Medulla oblongata (tissue), 1 donor: ENCODE data around the gene METTL3.
A peak's percentile ranks its signal among the peaks of the same experiment; 100 is the strongest.

Source experiments
- DNase-seq: peaks from one replicate; pipeline ENCODE4 v3.0.0-alpha.2; 2015; ENCODE audit errors: extremely low spot score

The METTL3 gene

DNA sequence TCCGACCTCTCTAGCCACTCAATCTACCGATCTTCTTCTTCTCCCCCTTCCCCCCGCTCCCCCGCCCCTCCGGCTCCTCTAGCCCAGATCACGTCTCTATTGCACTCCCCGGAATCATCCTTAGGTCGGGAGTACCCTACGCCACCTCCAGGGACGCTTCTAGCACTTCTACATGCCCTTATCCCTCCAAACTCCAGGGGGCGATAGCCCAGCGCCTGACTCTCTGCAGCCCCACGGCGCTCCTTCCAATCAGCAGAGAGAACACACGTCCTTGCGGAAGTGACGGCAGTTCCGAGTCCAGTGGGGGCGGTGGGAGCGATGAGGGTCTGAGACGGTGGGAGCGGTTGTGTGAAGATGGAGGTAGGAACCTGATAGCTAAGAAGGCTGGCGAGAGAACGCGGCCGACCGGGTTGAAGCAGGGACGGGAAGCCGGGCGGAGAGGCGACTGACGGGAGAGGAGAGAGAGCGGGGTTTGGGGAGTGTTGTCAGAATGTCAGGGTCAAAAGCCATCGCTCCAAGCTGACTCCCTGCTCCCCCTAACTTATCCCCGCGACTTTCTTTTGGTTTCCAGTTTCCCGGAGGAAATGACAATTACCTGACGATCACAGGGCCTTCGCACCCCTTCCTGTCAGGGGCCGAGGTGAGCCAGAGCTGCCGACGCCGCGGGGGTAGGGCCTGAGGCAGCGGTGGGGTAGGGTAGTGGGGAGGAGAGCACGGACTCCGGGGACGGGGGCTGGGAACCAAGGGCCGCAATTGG lies 34.0 kb downstream of the METTL3 start, which contains the start of the genes RAB2B and TOX4:
Gene RAB2B, minus strand, starts transcription at position 35 of the 757 bp plus-strand sequence. CDS start 87 bp downstream, outside the sequence.
Gene TOX4, plus strand, starts transcription at position 271 of the 757 bp plus-strand sequence. Its CDS starts 84 bp downstream, at position 355.
- peak; percentile 100 for DNase-seq

DNA sequence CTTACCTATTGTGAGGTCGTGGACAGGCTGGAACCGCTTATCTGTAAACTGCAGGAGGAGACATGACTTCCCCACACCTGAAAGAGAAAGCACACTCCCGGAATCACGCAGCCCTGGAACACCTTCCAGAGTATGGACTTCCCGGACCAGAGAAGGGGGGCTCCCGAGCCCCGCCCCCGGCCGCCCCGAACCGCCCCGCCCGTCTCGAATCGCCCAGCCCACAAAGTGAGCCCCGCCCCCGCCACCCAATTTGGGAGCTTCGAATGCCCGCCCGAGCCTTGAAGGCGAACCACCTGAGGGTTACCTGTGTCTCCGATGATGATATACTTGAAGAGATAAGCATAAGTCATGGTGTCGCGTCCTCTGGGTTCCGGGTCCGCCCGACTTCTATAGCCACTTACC lies 34.6 kb downstream of the METTL3 start:
- DNase-seq = peak; percentile 81

DNA sequence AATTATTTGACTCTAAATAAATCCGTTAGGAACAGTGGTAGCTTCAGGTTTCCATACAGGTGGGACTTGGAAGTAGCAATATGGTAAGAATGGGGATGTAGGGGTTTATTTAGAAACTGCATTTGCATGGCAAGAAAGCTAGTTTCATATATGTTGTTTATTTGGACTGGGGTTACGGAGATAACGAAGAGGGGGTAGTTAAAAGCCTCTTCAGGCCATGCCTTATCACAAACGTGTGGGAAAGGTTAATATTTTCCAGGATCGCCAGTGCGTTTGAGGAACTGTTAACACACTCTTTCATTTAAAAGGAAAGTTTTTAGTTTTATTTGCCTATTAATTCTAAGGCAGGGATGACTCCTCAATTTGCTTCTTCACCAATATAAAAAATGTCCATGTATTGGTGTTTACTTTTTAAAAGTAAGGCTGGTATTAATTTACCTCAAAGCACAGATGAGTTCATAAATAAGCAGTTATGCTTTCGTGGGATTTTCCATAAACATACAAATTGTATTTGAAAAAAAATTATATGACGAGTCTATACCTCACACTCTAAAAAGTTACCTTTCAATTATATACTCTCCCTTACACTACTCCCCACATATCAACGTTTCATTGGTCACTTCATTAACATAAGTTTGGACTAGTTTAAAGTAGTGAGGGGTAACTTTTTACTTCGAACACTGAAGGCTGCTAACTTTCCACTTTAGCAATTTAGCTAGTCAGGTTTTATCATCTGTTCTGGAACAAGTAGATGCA lies 35.2 kb downstream of the METTL3 start:
- no peak for DNase-seq

DNA sequence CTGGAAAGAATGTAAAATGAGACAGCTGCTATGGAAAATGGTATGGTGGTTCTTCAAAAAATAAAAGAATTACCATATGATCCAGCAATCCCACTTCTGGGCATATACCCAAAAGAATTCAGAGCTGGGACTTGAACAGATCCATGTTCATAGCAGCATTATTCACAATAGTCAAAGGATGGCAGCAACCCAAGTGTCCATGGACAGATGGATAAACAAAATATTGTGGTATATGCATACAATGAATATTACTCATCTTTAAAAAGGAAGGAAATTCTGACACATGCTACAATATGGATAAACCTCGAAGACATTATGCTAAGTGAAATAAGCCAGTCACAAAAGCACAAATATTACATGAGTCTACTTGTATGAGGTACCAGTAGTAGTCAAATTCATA lies 43.5 kb downstream of the METTL3 start:
- DNase-seq = no peak

DNA sequence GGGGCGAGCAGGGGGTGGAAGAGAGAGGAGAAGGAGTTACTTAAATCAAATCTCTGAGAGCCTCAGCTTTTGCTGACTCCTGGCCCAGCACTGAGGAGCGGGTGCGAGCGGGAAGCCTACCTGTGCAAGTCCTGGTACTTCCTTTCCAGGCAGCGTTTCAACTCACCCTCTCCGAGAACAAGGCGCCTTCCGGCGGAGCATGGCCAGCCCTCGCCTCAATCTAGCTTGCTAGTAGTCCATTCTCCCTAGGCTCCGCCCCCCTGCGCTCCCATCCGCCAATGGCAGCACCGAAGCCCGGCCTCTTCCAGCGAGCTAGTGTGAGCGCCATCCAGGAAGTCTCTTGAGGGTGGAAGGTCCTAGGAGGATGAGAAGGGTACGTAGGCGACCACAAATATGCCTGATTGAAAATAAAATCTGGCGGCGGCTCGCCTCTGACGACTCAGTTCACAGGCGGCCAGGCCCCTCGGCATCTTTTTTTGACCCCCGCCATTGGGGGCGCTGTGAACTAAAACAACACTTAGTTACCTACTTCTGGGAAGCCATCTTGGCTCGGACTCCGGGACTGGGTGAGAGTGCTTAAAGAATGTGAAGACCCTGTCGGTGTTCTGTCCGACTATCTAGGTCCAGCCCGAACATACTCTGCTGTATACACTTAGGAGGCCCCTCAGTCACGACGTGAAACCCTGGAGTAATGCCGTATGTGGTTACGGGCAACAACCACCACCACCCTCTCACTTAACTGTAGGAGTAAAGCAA lies 55.0 kb downstream of the METTL3 start, which contains the start of gene CHD8:
Gene CHD8, minus strand, starts transcription at position 212 of the 756 bp plus-strand sequence. CDS start 24,480 bp downstream, outside the sequence.
- DNase-seq = peak; percentile 100

DNA sequence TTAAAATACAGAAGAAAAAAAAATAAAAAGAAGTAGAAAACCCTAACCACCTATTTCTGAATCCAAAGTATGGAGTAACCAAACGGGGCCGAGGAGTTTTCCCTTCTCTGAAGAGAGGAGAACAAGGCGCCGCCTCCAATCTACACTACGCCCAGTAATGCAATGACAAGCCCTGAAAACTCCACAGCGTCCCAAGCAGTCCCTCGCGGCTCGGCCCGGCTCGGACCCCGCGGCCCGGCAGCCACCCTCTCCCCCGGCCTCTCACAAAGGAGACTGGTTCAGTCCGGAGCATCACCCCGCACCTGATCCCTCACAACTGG lies 55.6 kb downstream of the METTL3 start:
- DNase-seq = no peak

DNA sequence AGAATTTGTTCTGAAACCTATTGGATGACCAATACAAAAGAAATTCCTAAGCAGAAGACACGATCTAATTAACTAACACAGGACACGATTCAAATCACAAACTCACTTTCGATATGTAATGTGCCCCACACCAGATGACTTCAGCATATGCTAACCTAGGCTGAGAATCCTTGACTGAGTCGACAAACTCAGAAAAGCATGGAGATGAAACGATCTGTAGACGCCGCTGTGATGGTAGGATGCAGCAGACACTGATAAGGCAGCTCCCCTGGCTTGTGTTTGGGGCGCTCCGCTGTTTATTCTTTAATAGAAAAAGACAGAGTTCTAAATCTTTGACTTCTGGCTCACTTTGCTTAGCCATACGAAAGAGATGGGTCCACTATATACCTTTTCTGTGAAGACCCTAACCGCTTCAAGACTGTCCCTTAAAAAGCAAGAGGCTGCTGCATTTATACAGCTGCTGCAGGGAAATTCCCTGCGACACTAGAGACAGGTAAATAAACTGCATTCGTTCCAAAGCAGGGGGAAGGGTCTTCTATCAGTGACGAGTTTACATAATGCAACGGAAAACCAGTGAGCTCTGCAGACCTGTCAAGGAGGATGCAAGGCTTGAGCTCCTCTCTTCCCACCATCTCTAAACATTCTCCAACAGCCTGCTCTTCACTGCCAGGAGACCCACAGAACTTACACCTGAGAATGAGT lies 56.1 kb downstream of the METTL3 start:
- DNase-seq = no peak

DNA sequence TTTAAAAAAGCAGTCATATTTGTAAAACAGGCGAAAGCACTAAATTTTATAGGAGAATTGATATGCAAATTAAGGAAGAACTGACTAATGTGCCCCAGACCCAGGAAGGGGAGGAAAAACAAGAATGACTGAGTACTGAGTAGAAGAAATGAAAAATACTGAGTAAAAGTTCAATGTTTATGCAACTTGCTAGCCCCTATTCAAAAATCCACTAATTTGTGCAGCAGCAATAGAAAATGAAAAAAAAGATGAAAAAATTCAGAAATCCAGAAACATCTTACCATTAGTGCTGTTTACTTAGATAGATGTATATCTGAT lies 61.3 kb downstream of the METTL3 start:
- no peak for DNase-seq
